ENCODE results near the gene CHI3L1.

GRCh38 chr1:203133970-203134725 lies 52.4 kb downstream of the CHI3L1 start:
- TF ChIP-seq SUZ12 (IDR thresholded peaks at IDR 0.05; ENCODE audit: extremely low read depth, insufficient read depth, insufficient read length): no peak
- no peak for TF ChIP-seq YY1 (IDR thresholded peaks at IDR 0.05; ENCODE audit: insufficient read depth, insufficient read length)
